Suppressor macrophage treated with lipopolysaccharide for 1 hour (primary cell): ENCODE results near the gene TAL2.

Source experiments
- DNase-seq, 3 donors: peaks; one replicate each; pipeline ENCODE4 v3.0.0-alpha.2; 2020 to 2022

The TAL2 gene

DNA sequence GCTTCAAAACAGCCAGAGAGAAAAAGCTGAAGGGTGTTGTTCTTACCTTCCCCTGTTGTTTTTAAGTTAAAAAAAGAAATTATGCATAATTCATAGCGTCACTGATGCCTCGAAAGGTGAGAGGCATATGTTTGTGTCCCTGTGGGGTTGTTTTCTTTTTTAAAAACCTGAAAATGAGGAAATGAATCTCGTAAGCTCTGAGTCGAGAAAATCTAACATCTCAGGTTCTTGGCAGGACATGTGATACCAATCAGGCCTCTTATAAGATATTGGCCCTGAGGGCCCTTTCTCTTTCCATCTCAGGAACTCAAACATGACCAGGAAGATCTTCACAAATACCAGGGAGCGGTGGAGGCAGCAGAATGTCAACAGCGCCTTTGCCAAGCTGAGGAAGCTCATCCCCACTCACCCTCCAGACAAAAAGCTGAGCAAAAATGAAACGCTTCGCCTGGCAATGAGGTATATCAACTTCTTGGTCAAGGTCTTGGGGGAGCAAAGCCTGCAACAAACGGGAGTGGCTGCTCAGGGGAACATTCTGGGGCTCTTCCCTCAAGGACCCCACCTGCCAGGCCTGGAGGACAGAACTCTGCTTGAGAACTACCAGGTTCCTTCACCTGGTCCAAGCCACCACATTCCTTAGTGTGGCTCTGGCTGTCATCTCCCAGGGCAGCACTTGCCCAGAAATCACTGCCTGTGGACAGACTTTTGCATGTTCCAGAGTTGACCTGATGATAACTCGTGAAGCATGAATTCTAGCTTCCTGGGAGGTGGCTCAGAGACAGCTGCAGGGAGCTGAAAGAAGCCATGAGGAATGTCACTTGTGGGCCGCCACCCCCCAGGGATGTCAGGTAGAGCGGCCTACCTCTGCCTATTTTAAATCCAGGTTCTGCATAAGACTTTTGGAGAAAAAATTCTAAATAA, at the start of gene TAL2:
TSS of gene TAL2 (plus strand) at position 274 of the 921 bp plus-strand sequence. CDS start at position 314, 40 bp downstream.
- DNase-seq = no peak

DNA sequence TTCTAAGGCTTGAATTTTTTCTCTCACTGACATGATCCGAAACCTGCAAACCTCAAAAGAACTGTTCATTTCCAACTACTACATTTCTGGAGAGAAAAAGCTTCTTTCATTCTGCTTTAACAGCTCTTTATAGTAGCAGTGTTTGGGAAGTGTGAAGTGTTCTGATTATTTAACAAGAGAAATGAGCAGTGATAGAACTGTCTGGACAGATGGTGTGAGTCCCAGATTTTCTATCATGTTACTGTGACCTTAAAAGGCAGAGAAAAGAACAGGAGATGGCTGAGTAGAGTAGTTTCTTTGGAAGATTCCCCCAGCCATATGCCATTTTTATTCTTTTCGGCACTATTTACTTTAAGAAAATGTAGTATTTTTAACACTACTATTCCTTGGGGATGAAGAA, 41.3 kb upstream of the TAL2 start:
- no peak for DNase-seq

DNA sequence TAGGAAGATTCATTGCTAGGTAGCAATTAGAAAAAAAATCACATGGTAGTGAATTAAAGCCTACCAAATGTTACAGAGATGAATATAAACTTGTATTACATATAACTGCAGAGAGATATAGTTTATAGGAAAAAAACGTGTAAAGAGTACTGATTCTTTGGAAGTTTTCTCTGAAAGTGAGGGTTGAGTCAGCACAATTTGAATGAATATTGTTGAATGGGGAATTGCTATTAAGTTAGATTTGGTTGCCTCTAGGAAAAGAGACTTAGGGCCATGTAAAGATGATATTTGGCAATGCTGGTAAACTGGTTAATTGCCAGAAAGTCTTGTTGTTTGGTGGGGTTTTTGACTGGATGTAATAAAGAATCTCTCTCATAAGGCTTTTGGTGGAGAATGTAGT, 37.2 kb upstream of the TAL2 start:
- DNase-seq = no peak

DNA sequence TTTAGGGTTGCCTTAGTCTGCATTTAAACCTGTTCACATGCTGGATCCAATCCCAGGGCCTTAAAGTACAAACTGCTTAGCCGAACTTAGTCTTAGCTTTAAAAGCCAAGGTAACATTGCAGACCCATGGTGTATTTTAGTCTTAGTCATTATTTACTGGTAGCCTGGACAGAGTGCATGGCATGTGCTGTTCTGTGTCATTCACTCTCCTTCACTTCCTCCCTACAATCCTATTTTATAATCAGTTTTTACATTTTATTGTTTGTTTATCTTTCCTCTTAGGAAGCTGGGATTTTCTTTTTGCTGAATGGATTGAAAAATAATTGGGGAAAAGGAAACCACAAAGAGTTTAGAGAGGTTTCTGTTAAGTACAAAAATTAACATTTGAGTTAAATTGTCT, 29.4 kb upstream of the TAL2 start:
- no peak for DNase-seq

DNA sequence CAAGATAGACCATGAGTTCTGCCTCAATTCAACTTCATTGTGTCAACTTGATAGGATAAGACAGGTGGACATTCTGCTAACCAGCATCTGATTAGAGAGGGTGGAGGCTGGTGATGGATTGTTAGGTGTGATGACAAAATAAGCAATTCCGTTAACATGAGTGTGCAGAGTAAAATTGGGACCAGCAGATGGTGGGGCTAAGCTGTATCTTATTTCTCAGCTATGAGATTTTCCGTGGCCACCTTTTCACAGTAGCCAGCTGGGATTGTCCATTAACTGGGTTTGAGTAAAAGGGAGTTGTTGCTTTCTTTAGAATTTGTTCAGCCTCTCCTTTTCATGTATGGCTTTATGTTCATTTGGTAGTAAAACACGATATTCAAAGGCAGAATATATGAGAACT, 28.8 kb upstream of the TAL2 start:
- DNase-seq = no peak

DNA sequence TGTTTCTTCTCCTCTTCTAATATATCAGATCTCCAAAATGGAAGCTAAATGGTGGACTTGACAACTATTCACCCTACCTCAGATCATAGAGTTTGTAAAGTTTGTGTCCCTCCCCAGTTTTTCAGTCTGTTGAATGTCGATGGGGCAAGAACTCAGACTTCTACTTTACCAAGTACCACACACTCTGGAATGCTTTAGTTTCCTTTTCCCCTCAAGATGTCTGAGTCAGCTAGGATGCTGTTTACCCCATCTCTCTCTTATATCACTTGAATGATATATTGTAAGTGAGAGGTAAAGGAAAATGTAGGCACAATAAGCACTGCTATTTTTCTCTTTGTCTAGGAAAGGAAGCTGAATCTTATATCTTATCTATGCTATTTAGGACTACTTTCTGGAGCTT, 25.9 kb upstream of the TAL2 start:
- DNase-seq = no peak

DNA sequence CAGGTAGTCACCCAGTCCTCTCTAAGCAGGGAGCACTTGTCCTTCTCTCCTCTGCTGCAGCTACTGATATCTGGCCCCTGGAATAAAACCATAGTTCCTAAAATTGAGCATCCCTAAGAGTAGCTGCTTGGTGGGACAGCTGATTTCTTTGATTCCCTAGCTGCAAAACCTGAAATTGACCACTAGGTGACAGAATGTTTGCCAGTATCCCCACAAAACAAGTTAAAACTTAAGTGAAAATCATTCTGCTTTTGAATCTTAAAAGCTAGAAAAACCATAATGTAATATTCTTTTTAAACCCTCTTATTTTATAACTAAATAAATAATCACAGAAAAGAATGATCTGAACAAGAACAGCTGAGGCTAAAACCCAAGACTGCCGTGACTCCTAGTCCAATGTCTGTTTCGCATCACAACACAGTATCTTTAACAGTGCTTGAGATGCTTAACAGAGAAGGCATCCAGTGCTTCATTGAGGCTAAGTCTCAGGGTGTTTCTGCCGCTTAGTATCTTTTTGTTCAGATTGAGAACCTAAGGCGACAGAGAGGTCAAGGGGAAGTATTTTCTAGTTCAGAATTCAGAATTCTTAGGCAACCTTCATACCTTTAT, 24.4 kb upstream of the TAL2 start:
- DNase-seq = peak in 1 of 3 donors; percentile 7

DNA sequence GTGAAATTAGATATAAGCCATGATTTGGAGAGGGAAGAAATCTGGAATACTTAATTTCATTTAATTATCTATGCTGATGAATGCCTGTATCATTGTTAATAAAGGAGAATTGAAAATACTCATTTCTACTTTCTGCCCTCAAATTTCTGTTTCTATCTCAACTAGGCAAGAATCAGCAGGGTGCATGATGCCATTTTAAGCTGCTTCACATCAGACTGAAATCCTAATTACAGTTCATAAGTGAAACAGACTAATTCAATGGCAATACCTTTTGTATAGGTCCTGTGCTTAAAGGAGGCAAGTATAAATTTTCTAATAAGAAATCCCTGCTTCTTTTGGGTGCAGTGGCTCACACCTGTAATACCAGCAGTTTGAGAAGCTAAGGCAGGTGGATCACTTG, 22.3 kb upstream of the TAL2 start:
- no peak for DNase-seq

DNA sequence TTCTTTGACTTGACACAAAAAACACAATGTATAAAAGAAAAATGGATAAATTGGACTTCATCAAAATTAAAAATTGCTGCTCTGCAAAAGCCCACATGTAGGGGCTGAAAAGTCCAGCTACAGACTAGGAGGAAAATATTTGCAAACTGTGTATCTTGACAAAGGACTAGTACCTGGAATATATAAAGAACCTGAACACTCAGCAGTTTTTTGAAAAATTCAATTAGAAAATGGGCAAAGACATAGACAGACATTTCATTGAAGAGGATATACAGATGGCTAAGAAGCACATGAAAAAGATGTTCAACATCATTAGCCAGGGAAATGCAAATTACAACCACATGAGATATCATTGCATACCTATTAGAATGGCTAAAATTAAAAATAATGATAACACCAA, 18.5 kb upstream of the TAL2 start:
- no peak for DNase-seq

DNA sequence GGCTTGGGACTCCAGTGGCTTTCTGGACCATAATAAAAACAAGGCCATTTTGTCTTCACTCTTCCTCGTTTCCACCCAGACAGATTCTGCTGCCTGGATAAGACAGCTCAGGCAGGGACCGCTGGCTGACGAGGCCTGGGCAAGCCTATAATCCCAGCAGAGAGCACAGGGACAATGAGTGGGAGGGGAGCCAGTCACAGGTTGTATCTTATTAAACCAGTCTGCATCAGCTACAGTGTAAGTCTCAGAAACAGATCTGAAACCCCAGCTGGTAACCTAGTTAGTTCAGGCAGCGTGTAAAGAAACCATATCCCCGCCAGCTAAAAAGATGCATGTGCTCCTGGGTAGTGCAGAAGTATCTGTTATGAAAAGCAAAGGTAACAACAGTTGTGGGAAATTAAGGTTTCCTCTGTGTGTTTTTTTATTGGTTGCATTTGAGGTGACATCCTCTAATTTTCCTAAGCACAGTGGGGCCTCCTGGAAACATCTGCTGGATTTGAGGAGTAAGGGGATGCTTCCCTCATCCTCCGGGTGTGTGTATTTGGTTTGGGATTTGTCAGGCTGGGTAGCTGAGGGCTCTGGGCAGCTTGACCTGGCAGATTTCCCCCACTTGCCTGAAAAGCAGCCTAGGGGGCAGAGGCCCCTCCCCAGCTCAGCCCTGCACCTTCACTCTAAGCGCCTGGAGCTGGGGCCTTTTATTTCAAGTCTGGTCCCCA, 15.2 kb upstream of the TAL2 start:
- DNase-seq = no peak

DNA sequence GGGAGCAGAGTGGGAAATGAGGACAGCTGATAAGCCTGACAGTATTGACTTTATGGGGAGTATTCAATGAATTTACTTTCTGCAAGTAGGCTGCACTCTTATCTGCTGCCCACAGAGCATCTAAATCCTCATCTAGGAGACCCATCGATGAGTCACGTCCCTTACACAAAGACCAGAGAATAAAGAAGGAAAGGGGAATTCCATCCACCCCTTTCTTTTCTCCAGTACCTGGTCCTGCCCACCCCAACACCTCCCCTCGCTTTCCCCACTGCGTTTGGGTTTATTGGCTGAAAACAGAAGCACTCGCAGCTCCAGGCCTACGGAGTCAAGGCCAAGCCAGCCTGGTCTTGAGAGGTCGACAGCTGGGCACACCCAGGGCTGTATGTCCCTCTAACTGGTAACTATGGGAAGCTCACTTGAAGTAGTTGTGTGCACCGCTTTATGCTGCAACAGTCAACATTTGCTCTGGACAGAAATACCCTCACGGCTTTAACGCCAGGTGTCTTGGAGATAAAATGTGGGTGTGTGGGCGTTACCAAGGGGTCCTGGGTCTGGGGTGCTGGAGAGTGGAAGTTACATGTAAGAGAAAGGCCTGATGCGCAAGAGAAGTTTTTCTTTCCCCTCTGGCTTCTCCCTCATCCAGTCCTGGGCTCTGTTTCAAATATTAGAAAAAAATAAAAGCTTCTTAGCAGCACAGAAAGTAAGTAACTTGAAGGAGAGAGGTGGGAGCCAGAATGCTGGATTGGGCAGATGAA, 14.5 kb upstream of the TAL2 start:
- no peak for DNase-seq

DNA sequence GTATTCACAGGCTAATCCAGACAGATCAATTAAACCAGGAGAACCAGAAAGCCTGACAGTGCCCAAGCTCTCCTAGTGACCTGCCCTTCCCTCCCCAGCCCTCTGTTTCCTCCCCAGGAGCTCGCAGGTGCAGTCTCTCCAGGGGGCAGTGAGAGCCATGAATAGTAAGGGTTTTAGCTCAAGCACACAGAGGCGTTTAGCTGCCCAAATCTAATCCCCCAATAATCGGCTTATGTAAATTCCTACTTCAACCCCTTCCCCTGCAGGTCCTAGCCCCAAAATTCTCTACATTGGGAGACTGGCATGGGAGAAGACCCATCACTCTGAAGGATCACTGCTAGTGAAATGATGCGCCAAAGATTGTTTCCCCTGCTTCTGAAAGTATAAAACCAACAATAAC, 10.5 kb upstream of the TAL2 start:
- no peak for DNase-seq

DNA sequence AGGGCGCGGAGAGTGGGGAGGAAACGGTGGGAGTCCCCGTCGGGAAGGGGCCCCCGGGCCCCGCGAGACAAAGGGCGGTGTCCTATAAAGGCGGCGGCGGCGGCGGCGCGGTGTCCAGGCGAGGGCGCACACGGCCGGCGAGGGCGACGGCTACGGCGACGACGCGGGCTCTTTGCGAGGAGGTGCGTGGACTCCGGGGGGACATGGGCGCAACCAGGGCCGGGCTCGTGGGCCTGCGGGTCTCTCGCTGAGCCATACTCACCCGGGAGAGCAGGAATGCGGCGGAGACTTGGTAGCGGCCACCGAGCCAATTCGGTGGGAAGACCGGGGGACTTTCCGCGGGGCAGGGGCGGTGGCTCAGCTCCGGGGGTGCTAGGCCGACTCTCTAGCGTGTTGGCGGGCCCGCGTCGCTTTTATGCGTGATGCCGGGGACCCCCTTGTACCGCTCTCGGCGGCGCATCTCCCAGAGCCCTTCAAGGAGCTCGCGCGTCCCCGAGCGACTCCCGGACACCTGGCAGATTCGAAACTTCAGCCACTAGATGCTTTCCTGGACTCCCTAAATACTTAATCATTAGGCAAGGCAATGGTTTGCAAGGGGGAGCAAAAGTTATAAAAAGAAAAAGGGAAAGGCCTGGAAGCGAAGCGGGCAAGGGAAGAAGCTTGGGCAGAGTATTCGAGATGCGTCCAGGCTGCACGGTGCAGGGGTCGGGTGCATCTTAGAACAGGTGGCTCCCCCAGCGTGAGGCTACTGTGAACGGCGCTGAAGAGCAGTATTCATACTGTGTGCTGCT, 5.9 kb upstream of the TAL2 start:
- peak; percentile 28 to 76 (median 47) for DNase-seq

DNA sequence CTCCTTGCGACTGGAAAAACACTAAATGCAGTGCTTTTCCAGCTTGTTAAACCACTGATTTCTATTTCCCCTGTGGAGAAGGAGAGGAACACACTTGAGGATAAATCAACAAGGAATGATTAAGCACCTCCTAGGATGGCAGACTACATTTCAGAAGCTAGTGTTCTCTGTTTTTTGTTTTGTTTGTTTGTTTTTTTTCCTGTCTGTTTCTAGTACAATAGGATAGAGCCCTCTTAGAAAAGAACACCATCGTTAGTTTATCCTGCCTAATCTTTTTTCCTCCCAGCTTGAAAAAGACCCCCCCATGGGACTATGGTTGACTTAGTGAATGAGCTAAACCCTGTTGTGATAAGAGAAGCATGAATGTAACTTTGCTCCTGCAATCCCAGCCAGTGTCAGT, 3.9 kb upstream of the TAL2 start:
- DNase-seq = no peak

DNA sequence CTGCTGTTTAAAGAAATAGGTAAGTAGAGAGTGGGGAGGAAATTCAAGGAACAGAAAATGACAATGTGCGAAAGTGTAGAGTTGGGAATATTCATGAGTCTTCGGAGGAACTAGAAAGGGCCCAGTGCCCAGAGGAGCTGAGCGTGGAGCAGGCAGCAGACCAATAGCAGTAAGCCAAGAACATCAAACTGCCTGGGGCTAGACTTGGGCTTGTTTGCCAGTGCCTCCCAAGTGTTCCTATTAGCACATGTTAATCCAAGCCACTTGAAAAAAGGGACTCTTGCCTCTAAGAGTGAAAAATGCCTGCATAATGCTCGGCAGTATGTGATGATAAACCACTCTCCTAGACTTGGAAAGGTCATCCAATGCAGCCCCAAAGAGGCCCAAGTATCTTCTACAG, 1.2 kb upstream of the TAL2 start:
- DNase-seq = no peak

DNA sequence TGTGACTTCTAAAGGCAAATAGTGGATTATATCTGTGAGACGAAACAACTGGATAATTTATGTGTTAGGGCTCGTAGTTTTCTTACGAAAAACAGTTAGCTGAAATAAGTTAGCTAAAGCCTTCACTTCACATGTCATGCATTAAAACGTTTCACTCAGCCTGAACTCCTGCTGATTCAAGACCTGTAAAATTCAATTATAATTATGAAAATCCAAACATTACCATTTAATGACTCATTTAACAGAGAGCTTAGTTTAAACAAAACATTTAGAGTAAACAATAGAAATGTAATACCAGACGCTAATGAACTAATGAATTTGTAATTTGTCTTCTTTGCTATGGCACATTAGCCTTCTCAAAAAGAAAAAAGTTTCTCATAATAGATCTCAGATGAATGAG, 1.7 kb downstream of the TAL2 start:
- DNase-seq = no peak

DNA sequence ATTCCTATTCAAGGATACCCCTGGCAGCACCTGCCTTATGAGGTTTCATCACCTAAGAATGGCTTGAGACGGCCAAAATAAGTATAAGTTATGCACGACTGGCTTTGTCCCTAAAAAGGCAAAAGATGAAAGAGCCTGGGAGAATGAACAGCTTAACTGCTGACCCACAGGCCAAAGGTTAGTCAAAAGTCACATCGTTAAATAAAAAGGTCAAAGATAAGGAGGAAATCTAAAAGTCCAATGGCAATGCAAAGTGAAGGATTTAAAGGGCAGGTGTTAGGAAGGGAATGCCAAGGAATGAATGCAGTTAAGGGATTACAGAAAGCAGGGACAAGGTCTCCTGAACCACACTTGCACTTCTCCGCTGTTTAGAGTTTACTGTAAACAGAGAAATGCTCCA, 5.6 kb downstream of the TAL2 start:
- DNase-seq = no peak

DNA sequence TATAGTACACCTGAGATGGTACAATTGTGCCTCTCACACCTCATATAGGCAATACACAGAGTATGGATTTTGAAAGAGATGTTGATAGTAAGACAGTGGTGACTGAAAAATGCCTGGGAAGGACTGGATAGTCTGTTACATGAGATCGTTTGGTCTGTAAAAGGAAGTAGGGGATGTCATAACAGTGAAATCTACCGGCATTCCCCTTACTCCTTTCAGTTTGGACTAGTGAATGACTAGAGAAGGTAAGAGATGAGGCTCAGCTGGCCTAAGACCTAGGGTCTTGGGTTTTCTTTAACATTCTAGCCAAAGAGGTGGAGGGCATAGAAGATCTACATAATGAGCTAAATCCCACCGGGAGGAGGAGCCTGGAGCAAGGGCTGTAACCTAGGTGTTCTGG, 8.1 kb downstream of the TAL2 start:
- peak in 1 of 3 donors; percentile 4 for DNase-seq

DNA sequence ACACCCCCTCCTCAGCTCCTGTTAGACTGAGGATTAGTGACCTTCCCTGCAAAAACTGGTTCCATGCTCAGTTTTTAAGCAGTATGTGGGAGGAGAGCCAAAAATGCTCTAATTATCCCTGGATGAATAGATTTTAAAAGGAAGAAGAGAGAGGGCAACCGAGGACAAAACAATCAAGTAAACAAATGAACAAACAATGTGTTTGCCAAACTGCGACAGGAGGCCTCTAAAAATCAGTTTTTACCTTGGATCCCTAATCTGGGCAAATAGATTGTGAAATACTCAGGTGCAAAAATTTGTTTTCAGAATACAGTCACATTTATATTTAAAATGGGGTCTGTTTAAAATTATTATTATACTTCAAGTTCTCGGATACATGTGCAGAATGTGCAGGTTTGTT, 8.5 kb downstream of the TAL2 start:
- DNase-seq = no peak

DNA sequence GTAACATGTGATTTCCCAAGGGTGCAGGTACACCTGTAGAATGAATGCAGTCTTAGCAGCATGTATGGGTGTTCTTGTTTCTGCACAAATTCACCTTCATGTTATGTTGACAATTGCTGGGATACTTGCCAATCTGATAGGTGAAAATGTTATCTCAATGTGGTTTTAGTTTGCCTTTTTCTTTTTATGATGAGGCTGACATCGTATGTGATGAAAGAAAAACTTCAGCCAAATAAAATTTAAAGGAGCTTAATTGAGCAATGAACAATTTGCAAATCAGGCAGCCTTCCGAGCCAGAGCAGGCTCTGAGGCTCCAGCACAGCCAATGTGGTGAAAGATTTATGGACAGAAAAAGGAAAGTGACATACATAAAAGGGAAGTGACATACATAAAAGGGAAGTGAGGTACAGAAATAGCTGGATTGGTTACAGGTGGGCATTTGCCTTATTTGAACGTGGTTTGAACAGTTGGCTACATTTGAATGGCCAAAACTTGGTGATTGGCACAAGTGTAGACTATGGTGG, 10.5 kb downstream of the TAL2 start:
- peak; percentile 10 to 22 (median 21) for DNase-seq

DNA sequence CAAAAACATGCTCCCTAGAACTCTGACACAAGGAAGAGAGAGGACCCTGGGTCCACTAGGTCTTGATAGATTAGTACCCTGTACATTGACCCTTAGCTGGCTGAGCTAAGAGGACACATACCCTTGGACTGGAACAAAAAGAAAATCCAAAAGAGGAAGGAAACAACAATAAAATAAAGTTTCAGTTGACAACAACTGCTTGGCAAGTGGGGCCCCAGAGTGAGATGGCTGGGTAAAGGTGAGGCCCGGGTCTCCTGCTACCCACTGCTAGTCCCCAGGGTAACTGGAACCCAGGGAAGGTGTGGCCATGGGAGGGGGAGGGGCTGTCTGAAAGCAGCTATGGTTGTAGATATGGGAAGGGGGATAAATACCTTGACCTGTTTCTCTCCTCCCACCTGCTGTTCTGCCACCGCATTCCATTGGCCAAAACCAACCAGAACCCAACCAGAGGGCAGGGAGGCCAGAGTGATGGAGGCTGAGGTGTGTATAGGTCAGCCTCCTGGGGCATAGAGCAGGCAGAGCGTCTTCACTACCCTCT, 11.7 kb downstream of the TAL2 start:
- DNase-seq = no peak
